GM12872 (cell line): ENCODE data around the gene C20orf204.

ENCODE experiments used
- CTCF ChIP-seq: IDR thresholded peaks from 3 replicates; pipeline ENCODE4 v1.5.1; 2011; ENCODE audit warnings: low read depth, mild to moderate bottlenecking, low read length, moderate library complexity; ENCODE audit not compliant: insufficient read depth

C20orf204 gene

GRCh38 chr20:64030371-64031134, 5.4 kb upstream of the C20orf204 start:
- no peak for TF ChIP-seq CTCF

- no peak for TF ChIP-seq CTCF
Observed at GRCh38 chr20:64031822-64032314, 4.1 kb upstream of the C20orf204 start.

- no peak for TF ChIP-seq CTCF
Observed at GRCh38 chr20:64032706-64033624, 3.0 kb upstream of the C20orf204 start.

DNA sequence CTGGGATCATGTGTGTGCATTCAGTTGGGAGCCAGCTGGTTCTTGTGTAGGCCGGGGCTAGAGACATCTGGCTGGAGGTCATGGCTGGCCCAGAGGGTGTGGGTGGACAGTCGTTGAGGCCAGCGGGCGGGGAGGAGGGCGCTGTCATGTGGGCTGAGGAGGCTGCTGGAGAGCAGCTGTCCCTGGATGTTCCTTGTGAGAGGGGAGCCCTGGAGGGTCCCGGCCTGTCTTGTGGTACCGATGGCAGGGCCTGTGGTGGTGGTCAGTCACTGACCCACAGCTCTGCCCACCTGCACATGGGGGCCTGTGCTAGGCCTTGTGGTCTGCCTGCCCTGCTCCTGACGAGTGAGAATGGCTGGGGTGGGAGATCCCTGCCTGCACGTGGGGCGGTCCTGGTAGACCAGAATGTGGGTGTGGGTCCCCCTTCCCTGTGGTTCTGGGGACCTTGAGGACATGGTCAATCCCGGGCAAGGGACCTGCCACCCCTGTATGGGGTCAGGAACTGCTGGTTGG, 1.9 kb upstream of the C20orf204 start:
- no peak for TF ChIP-seq CTCF

DNA sequence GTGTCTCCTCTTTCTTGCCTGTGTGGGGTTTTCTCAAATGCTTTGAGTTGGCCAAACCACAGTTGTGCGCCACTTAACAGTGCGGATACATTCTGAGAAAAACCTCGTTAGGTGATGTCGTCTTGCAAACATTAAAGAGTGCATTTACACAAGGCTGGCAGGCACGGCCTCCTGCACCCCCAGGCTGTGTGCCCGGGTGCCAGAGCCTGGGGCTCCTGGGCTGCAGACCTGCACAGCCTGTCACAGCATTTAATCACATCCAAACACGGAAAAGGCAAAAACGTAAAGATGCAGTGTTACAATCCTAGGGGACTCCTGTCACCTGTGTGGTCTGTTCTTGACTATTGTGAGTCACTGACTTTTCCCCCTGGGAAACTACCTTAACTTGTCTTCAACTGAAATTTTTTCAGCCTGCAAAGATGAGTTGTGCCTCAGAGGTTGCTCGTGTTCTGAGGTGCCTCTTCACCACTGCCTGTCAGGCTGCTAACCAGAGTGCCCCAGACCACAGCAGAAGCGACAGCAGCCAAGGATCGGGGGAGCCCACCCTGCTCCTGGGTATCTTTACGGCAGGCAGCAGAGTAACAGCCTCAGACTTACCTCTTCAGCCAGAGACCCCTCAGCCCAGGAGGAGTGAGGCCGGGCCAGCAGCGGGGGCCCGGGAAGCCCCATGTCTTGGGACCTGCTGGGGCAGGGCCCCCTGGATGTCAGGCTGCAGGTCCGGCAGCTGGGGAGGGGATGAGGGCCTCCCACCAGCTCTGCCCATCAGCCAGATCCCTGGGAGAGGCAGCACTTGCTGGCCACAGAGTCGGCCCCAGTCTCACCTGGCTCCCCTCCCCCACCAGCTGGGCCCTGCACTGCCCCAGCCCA, 683 bp upstream of the C20orf204 start:
- no peak for TF ChIP-seq CTCF

- TF ChIP-seq CTCF, result no peak
Observed at GRCh38 chr20:64036346-64037198, 590 bp downstream of the C20orf204 start.
